Fibroblast of skin of right quadriceps (primary cell): ENCODE data around the gene RAB38.
A peak's percentile ranks its signal among the peaks of the same experiment; 100 is the strongest.

Experiments
- DNase-seq: peaks from one replicate; pipeline ENCODE4 v3.0.0-alpha.2; 2013

Gene RAB38

DNA sequence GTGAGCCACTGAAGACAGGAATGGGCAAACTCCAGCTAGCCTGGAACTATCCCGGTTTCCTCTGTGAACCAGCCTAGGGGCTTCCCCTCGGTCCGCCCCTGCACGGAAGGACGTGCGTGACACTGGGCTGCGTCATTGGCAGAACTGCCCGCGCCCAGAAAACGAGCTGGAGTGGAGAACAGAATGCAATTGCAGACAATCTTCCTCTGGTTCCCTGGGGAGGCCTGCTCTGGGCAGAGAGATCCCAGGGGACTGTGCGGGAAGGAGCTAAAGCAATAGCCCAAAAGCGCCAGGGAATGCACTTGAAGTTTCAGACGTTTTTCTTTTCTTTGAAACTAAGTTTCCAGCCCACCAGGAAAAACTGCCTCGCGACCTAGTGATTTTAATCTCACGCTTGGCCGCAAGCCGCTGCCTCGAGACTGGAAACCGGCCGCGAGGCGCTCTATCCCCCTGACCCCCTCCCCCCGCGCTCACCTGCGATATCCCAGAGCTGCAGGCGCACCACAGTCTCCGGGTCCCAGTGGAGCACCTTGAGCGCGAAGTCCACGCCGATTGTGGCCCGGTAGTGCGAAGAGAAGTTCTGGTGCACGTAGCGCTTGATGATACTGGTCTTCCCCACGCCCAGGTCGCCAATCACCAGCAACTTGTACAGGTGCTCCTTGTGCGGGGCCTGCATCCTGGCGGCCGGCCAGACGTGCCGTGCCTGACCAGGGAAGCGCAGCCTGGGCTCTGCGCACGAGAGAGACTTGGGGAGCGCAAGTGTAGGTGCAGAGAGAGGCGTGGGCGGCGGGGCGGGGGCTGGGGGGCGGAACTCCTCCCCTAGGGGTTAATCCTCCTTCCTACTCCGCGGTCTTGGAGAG, at the start of gene RAB38:
TSS of gene RAB38 (minus strand) at position 735 of the 860 bp plus-strand sequence. CDS start at position 676, 59 bp downstream.
- DNase-seq: peak; percentile 54

- no peak for DNase-seq
These were observed 38.2 kb upstream of the RAB38 start for GRCh38 chr11:88213406-88213805.

- DNase-seq: no peak
These were observed 37.1 kb upstream of the RAB38 start for GRCh38 chr11:88212300-88212699.

DNA sequence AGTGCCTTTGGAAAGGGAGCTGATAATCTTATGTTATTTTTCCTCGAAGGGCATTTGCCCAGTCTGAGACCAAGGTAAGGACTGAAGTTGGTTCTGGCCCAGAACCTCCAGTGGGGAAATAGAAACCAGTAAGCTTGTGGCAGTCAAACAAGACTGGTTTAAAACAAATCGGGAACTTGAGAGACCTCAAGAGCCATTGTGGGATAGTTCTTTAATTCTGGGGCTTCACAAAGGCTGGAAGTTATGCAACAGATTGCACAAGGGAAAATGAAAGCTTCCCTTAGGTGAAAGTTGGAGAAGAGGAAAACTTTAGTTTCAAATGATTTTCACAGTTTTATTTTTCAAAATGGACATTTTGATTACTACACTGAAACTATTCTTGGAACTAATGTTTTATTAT, 33.5 kb upstream of the RAB38 start:
- no peak for DNase-seq

- no peak for DNase-seq
These were observed 31.5 kb upstream of the RAB38 start for GRCh38 chr11:88206751-88207150.

DNA sequence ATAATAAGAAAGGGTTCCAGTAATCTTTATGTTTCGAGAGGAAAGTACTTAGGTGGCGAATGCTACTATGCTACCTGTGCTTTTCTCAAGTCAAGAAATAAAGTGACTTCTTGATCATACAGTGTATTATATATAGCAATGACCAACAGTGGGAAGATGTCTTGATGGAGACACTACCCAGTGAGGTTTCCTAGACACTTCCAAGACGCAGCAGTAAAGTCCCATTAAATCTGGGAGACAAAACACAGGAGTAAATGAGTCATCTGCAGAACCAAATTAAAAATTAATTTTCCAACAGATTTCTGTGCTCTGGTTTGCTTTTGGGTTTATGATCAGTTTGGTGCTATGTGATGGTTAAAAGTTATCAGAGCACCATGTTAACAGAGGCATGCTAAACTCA, 29.1 kb upstream of the RAB38 start:
- no peak for DNase-seq

DNA sequence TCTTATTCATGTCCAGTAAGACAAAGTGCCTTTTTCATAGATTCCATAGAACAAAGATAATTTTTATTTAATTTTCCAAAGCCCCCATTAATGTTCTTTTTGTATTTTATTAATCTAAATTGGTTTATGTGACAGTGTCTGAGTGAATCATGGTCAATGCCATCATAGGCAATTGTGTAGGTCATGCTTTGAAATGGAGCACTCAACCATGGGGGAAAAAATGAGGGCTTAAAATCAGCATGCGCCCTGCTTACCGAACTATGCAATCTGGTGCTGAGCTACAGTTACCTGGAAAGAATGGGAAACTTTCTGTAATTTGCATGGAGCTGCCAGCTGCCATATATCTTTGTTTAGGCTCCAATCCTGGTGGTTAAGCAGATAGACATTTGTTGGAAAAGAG, 28.4 kb upstream of the RAB38 start:
- no peak for DNase-seq

GRCh38 chr11:88202498-88202897, 27.3 kb upstream of the RAB38 start:
- no peak for DNase-seq

- DNase-seq: no peak
These were observed 21.1 kb upstream of the RAB38 start for GRCh38 chr11:88196393-88196792.

DNA sequence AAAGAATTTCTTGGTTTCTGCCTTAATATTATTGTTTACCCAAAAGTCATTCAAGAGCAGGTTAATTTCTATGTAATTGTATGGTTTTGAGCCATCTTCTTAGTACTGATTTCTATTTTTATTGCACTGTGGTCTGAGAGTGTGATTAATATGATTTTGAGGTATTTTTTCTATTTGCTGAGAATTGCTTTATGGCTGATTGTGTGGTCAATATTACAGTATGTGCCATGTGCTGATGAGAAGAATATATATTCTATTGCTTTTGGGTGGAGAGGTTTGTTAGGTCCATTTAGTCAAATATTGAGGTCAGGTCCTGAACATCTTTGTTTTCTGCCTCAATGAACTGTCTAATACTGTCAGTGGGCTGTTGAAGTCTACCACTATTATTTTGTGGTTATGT, 20.7 kb upstream of the RAB38 start:
- no peak for DNase-seq

DNA sequence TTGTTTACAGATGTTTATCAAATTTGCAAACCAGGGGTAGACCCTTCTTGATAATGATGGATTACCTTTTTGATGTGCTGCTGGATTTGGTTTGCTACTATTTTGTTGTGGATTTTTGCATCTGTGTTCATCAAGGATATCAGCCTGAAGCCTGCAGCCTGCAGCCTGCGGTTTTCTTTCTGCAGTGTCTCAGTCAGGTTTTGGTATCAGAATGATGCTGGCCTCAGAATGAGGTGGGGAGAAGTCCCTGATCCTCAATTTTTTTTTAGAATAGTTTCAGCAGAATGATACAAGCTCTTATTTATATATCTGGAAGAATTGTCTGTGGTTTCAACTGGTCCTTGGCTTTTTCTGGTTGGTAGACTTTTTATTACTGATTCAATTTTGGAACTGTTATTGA, 19.7 kb upstream of the RAB38 start:
- no peak for DNase-seq

GRCh38 chr11:88193278-88193677, 18.0 kb upstream of the RAB38 start:
- DNase-seq: no peak

DNA sequence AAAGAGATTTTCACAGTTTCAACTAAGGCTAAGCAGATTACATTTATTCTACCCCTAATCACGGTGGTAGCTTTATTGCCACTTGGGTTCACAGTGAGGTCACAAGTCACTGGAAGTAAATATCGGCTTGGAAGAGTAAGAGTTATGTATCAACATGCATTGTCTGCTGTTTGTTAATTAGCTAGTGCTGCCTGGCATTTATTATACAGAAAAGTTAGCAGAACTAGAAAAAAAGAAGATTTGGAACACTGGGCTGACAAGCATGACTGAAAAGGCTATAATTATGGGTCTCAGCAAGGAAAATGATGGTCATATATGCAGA, 13.7 kb upstream of the RAB38 start:
- no peak for DNase-seq

- peak; percentile 59 for DNase-seq
These were observed 13.1 kb upstream of the RAB38 start for GRCh38 chr11:88188251-88188931.

DNA sequence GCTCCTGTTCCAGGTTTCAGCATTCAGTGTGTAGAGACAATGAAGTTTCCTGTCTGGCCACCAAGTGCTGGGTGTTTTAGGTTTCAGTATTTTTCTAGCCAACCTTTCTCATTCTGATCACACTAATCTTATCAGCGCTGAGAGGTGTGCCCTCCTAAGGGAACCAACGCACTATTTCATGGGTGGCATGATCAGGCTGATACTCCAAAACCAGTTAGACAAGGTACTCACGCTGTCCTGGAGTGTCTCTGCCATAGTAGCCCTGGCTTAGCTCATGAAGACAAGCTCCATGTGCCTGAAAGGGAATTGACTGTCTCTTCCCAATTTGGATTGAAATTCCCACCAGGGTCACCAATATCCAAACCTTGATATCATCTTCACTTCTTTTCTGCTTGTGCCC, 8.0 kb upstream of the RAB38 start:
- no peak for DNase-seq

DNA sequence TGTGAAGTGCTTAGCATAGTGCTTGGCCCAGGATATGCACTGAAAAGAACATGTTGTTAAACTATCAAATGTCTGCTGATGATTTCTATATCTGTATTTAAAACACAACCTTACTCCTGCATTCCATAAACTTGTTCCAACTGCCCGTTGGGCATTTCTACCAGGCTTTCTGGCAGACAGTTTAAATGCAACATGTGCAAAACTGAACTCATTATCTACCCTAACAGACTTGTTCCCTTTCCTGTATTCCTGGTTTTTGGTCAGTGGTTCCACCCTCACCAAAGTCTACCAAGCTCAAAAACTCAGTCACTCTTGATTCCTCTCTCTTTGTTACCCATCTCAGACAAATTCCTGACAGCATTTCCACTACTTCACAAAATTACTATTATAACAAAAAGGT, 6.5 kb upstream of the RAB38 start:
- no peak for DNase-seq

DNA sequence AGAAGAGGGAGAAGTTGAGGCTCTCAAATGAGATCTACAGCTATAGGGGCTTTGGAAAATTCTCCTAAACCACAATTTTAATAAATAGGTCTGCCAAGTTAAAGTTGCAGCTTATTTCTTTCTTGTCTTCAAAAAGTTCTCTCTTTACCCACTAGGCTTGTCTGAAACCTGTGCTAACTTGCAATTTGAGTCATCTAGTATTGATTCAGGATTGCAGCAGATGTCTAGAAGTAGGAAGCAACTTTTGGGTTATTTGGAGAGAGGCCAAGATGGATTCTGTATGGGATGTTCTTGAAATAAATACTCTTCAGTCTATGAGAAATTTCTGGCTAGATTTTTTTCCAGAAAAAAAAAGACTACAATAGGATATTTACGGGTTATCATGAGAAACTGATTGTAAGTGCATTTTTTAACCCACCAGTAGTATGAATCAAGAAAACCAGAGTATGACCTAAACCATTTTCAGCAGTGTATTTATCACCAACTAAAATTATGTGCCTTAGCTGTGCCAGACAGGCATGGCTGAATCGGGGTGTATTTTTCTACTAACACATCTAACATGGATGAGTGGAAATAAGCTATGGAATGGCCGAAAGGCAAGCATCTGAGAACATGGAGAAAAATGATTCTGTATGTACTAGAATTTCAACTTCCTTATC, 4.9 kb upstream of the RAB38 start:
- peak; percentile 43 for DNase-seq

- DNase-seq: peak; percentile 66
These were observed 3.9 kb upstream of the RAB38 start for GRCh38 chr11:88179141-88179540.

DNA sequence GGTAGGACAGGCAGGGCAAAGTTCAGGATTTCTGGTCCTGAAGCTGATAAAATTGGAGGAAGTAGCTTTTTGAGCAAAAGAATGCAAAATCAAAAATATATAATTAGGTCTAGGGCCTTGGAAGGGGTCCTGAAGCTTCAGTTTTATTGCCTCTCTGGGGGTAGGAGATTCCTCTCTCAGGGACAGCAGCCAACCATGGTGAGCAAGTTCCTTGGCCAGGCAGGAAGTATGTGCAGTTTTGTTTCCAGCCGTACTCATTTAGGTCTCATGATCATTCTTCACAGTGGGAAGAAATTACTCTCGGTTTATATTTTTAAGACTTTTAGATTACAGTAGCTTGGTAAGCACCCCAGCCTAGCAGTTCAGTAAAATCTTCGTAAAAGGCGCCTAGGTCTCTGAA, 2.9 kb upstream of the RAB38 start:
- DNase-seq: peak; percentile 36

- DNase-seq: no peak
These were observed 379 bp upstream of the RAB38 start for GRCh38 chr11:88175569-88176075.

GRCh38 chr11:88173956-88174355, 1.3 kb downstream of the RAB38 start:
- no peak for DNase-seq

GRCh38 chr11:88171982-88172381, 3.3 kb downstream of the RAB38 start:
- no peak for DNase-seq

DNA sequence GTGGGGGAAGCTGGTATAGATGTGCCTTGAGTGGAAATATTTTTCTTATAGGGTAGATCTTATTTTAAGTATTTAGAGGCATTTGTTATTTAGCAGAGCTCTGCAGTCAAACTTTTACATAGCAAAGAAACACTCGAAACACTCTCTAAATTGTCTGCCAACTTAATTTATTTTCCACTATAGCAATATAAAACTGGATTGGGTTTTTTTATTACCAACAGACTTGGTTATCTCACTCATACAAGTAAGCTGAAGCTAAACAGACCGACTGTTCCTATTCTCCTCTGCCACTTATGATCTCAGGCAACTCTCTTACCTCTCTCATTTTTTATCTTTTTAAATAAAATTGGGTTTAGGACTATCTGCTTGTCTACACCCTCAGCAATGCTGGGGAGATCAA, 4.6 kb downstream of the RAB38 start:
- no peak for DNase-seq

DNA sequence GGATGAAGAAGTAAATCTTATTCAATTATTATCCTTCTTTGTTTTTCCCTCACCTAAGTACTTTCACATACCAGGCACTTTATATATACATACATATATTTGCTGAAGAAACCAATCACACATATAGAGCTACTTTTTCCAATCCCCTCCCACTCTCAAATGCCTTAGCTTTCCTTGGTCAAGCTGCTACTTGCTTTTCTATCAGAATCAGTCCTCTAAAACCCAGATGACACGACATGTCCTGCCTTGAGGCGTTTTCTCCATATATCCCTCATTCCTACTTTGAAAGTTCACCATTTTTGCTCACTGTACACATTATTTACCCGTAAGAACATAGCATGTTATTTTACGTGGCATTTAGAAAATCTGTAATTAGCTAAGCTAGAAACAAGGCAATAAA, 5.4 kb downstream of the RAB38 start:
- DNase-seq: no peak
